Thoracic aorta (tissue), 2 donors: ENCODE data around the gene RPL28. TPM values are rescaled to one million over a fixed set of nuclear protein-coding genes. Genes with fewer than 3 reads are reported as not detected.

Experiments used
- ATAC-seq: fragments of 150-250 bp; one replicate; pipeline ENCODE4 v1.8.0; 2017; ENCODE audit warnings: low read depth; ENCODE audit not compliant: insufficient number of reproducible peaks, low FRiP score
- DNase-seq: peaks from one replicate; pipeline ENCODE4 v3.0.0-alpha.2; 2020; ENCODE audit warnings: low spot score
- H3K27ac ChIP-seq, 2 donors: fragments of 200-600 bp; sonication (generic); 1 replicate in 1 of 2; 2 replicates in 1 of 2; pipeline ENCODE4 v1.5.1; 2016; ENCODE audit warnings: mild to moderate bottlenecking in 2 of 2, moderate library complexity in 2 of 2
- H3K27me3 ChIP-seq: fragments of 200-600 bp; sonication (generic); replicated peaks from 2 replicates; pipeline ENCODE4 v1.6.0; 2016; ENCODE audit warnings: mild to moderate bottlenecking; ENCODE audit not compliant: insufficient read depth
- H3K36me3 ChIP-seq: fragments of 200-600 bp; sonication (generic); one replicate; pipeline ENCODE4 v1.5.1; 2016
- H3K4me1 ChIP-seq, 2 donors: fragments of 200-600 bp; sonication (generic); 1 replicate in 1 of 2; 2 replicates in 1 of 2; pipeline versions ENCODE4 v1.5.1 to v1.6.0; 2016; ENCODE audit warnings: low read depth in 2 of 2, mild to moderate bottlenecking in 1 of 2; ENCODE audit not compliant: control insufficient read depth in 1 of 2
- H3K4me3 ChIP-seq: fragments of 200-600 bp; sonication (generic); 2 replicates; pipeline ENCODE4 v1.5.1; 2016; ENCODE audit warnings: mild to moderate bottlenecking
- H3K9me3 ChIP-seq: fragments of 200-600 bp; sonication (generic); 2 replicates; pipeline ENCODE4 v1.5.1; 2016
- total RNA-seq, 2 donors: library from RNA; depleted of rRNA; stranded (reverse); fragments of >200 nt; gene quantifications; one replicate each; pipeline versions ENCODE4 v1.1.0 to v1.2.3, GENCODE V29; 2016
- TF ChIP-seq, protein P1 (sequence below): fragments of 200-600 bp; sonication (generic); IDR thresholded peaks from one replicate; pipeline ENCODE4 v1.5.1; 2019; ENCODE audit warnings: antibody characterized with exemption

The RPL28 gene
- total RNA-seq, 2 donors from 2014 or later, result 175 to 274 TPM

DNA sequence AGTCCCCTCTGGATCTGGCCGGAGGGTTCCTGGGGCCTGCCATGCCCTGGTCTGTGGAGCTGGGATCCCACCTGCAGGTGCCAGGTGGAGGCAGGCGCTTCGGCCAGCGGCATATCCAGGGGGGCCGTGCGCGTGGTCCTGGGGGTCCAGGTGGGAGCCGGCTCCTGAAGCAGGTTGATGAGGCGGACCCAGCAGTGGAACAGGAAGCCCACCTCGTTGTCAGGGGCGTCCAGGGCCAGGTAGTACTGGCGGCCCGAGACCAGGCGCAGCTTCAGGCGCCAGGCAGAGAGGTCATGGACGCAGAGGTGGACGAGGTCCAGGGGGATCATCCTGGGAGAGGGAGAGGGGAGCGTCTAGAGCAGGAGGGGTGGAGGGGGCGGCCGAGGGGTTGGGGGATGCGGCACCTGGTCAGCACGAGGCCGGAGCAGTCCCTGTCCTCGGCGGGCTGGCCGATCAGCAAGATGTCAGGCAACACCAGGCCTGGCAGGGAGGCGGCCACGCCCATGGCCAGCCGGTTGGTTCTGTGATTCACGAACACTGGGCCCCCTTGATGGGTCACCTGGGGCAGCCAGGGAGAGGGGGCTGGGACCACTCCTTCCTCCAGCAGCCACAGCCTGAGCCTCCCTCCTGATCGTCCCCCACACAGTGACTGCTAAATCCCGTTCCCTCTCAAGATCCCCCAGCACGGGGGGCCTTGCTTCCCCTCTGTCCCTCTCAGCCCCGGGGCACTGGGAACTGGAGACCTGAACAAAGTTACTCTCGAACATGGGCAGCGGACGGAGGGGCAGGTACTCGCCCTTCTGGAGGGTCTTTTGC lies 23.4 kb upstream of the RPL28 start:
- no peaks in the 10 kb centered on the region for H3K36me3 ChIP-seq
- TF ChIP-seq, protein P1, sequence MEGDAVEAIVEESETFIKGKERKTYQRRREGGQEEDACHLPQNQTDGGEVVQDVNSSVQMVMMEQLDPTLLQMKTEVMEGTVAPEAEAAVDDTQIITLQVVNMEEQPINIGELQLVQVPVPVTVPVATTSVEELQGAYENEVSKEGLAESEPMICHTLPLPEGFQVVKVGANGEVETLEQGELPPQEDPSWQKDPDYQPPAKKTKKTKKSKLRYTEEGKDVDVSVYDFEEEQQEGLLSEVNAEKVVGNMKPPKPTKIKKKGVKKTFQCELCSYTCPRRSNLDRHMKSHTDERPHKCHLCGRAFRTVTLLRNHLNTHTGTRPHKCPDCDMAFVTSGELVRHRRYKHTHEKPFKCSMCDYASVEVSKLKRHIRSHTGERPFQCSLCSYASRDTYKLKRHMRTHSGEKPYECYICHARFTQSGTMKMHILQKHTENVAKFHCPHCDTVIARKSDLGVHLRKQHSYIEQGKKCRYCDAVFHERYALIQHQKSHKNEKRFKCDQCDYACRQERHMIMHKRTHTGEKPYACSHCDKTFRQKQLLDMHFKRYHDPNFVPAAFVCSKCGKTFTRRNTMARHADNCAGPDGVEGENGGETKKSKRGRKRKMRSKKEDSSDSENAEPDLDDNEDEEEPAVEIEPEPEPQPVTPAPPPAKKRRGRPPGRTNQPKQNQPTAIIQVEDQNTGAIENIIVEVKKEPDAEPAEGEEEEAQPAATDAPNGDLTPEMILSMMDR, result no peak
- H3K4me3 ChIP-seq, result no peak overlapping the region
- no peaks in the 10 kb centered on the region for H3K4me1 ChIP-seq
- no peaks in the 10 kb centered on the region for H3K27me3 ChIP-seq
- no peaks in the 10 kb centered on the region for H3K9me3 ChIP-seq
- no peak for ATAC-seq
- DNase-seq, result no peak
- no peak overlapping the region for H3K27ac ChIP-seq

GRCh38 chr19:55362990-55363716 lies 22.6 kb upstream of the RPL28 start, which contains the start of gene GARIN5B:
Gene GARIN5B, minus strand, starts transcription at chr19:55363260. Its CDS starts 194 bp downstream, at chr19:55363066.
- Histone ChIP-seq H3K4me3 (no peak within 1 kb of the TSS), H3K27ac (no peak within 1 kb of the TSS), H3K9me3 (no peaks in the 10 kb centered on the region), H3K4me1 (no peaks in the 10 kb centered on the region), H3K36me3 (no peaks in the 10 kb centered on the region), H3K27me3 (no peaks in the 10 kb centered on the region)
- DNase-seq (no peak), ATAC-seq (no peak)
- TF ChIP-seq, protein P1, result no peak

- no peak overlapping the region for H3K27ac ChIP-seq
- TF ChIP-seq, protein P1, result no peak
- no peaks in the 10 kb centered on the region for H3K9me3 ChIP-seq
- H3K36me3 ChIP-seq, result no peaks in the 10 kb centered on the region
- H3K4me1 ChIP-seq, result peaks cover 0 to 13% of the 10 kb centered on the region in 2 donors
- no peak overlapping the region for H3K4me3 ChIP-seq
- no peak for DNase-seq
- peaks cover 13% of the 10 kb centered on the region for H3K27me3 ChIP-seq
- ATAC-seq, result no peak
Observed at GRCh38 chr19:55365245-55365644, 20.5 kb upstream of the RPL28 start.

DNA sequence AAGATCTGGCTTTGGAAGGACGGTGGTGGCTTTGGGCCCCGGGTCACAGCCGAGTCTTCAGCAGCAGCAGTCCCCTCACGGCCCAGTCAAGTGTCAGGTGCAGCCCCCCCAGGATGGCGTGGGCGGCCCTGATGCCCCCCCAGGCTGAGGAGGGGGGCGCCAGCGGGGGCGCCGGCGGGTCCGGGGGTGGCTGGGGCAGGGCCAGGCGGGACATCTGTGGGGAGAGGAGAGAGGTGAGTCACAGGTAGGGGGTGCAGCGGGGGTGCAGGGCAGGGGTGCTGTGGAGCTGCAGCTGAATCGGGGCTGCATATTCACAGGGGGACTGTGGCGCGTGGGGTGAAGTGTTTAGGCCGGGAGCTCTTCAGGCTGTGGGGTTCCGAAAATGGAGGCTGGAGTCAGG lies 19.8 kb upstream of the RPL28 start:
- H3K4me3 ChIP-seq, result no peak overlapping the region
- peaks cover 0 to 13% of the 10 kb centered on the region in 2 donors for H3K4me1 ChIP-seq
- H3K27ac ChIP-seq, result no peak overlapping the region
- H3K36me3 ChIP-seq, result no peaks in the 10 kb centered on the region
- H3K9me3 ChIP-seq, result no peaks in the 10 kb centered on the region
- TF ChIP-seq, protein P1, result no peak
- ATAC-seq, result no peak
- no peak for DNase-seq
- H3K27me3 ChIP-seq, result peaks cover 13% of the 10 kb centered on the region

GRCh38 chr19:55366790-55367189 lies 18.9 kb upstream of the RPL28 start:
- peaks cover 0 to 13% of the 10 kb centered on the region in 2 donors for H3K4me1 ChIP-seq
- no peaks in the 10 kb centered on the region for H3K36me3 ChIP-seq
- TF ChIP-seq, protein P1, result no peak
- peaks cover 13% of the 10 kb centered on the region for H3K27me3 ChIP-seq
- no peak for ATAC-seq
- no peak overlapping the region for H3K4me3 ChIP-seq
- H3K27ac ChIP-seq, result no peak overlapping the region
- no peak for DNase-seq
- H3K9me3 ChIP-seq, result no peaks in the 10 kb centered on the region
